Osteoblast (primary cell): ENCODE results near the gene LHB. TPM values are rescaled to one million over a fixed set of nuclear protein-coding genes. Genes with fewer than 3 reads are reported as not detected.

ENCODE experiments used
- DNase-seq: peaks from one replicate; pipeline ENCODE4 v3.0.0; 2011; ENCODE audit warnings: low spot score, mixed read lengths; ENCODE audit not compliant: insufficient read length; ENCODE audit errors: missing footprints
- H2AFZ ChIP-seq: 2 replicates; pipeline ENCODE4 v1.6.0; 2011; ENCODE audit warnings: mild to moderate bottlenecking, low read length
- H3K27ac ChIP-seq: 2 replicates; pipeline ENCODE4 v1.5.1; 2011; ENCODE audit warnings: mild to moderate bottlenecking, low read depth, low read length, moderate library complexity
- H3K27me3 ChIP-seq: 2 replicates; pipeline ENCODE4 v1.6.0; 2012; ENCODE audit warnings: mild to moderate bottlenecking, control low read depth, inconsistent platforms, low read length, moderate library complexity; ENCODE audit not compliant: insufficient read depth
- H3K36me3 ChIP-seq: 2 replicates; pipeline ENCODE4 v1.5.1; 2011; ENCODE audit warnings: mild to moderate bottlenecking, low read length, control low read depth, moderate library complexity; ENCODE audit not compliant: insufficient read depth
- H3K4me1 ChIP-seq: 2 replicates; pipeline ENCODE4 v1.5.1; 2011; ENCODE audit warnings: mild to moderate bottlenecking, low read length, control low read depth, moderate library complexity; ENCODE audit not compliant: insufficient read depth
- H3K4me2 ChIP-seq: 2 replicates; pipeline ENCODE4 v1.6.0; 2011; ENCODE audit warnings: mild to moderate bottlenecking, low read length; ENCODE audit not compliant: insufficient read depth
- H3K4me3 ChIP-seq: fragments of 200-600 bp; sonication (generic); 3 replicates; pipeline ENCODE4 v1.5.1; 2012; ENCODE audit warnings: mild to moderate bottlenecking, low read length, inconsistent platforms; ENCODE audit not compliant: insufficient read depth
- H3K79me2 ChIP-seq: 2 replicates; pipeline ENCODE4 v1.6.0; 2012; ENCODE audit warnings: mild to moderate bottlenecking, low read length, control low read depth, inconsistent platforms; ENCODE audit not compliant: insufficient read depth
- H3K9me3 ChIP-seq: 2 replicates; pipeline ENCODE4 v1.5.1; 2011; ENCODE audit warnings: low read depth, low read length, control low read depth
- H4K20me1 ChIP-seq: 2 replicates; pipeline ENCODE4 v1.6.0; 2012; ENCODE audit warnings: mild to moderate bottlenecking, low read length, control low read depth; ENCODE audit not compliant: insufficient read depth
- CTCF ChIP-seq: IDR thresholded peaks from 2 replicates; pipeline ENCODE4 v1.5.1; 2011; ENCODE audit warnings: mild to moderate bottlenecking, low read depth, low read length, moderate library complexity; ENCODE audit errors: extremely low read depth
- total RNA-seq: library from RNA; depleted of rRNA; stranded (reverse); fragments of >200 nt; gene quantifications from 2 replicates; pipeline ENCODE4 v1.2.3, GENCODE V29; 2012

The LHB gene
- total RNA-seq, 1 donor, result not detected

GRCh38 chr19:48989701-48990291 lies 27.1 kb downstream of the LHB start:
- no peak overlapping the region for H2AFZ ChIP-seq
- H3K79me2 ChIP-seq, result peaks cover 47% of the 10 kb centered on the region
- peaks cover 16% of the 10 kb centered on the region for H4K20me1 ChIP-seq
- no peak for TF ChIP-seq CTCF
- no peak overlapping the region for H3K4me2 ChIP-seq
- peaks cover 25% of the 10 kb centered on the region for H3K4me1 ChIP-seq
- no peaks in the 10 kb centered on the region for H3K27me3 ChIP-seq
- H3K36me3 ChIP-seq, result peaks cover 31% of the 10 kb centered on the region
- DNase-seq, result peak; percentile 51
- no peak overlapping the region for H3K27ac ChIP-seq
- no peaks in the 10 kb centered on the region for H3K9me3 ChIP-seq
- no peak overlapping the region for H3K4me3 ChIP-seq

GRCh38 chr19:48988860-48989259 lies 28.0 kb downstream of the LHB start:
- Histone ChIP-seq H3K27ac (no peak overlapping the region), H4K20me1 (peaks cover 15% of the 10 kb centered on the region), H2AFZ (no peak overlapping the region), H3K27me3 (no peaks in the 10 kb centered on the region), H3K79me2 (peaks cover 38% of the 10 kb centered on the region), H3K9me3 (no peaks in the 10 kb centered on the region), H3K36me3 (peaks cover 31% of the 10 kb centered on the region), H3K4me3 (no peak overlapping the region), H3K4me2 (no peak overlapping the region), H3K4me1 (peaks cover 16% of the 10 kb centered on the region)
- no peak for DNase-seq
- no peak for TF ChIP-seq CTCF

- Histone ChIP-seq H3K27me3 (no peaks in the 10 kb centered on the region), H3K9me3 (no peaks in the 10 kb centered on the region), H2AFZ (no peak overlapping the region), H3K4me2 (no peak overlapping the region), H3K4me3 (no peak overlapping the region), H4K20me1 (peaks cover 15% of the 10 kb centered on the region), H3K27ac (no peak overlapping the region), H3K36me3 (peaks cover 31% of the 10 kb centered on the region), H3K4me1 (peaks cover 16% of the 10 kb centered on the region), H3K79me2 (peaks cover 36% of the 10 kb centered on the region)
- no peak for TF ChIP-seq CTCF
- no peak for DNase-seq
Measured at GRCh38 chr19:48988286-48988685, 28.6 kb downstream of the LHB start.

GRCh38 chr19:48987323-48987722 lies 29.6 kb downstream of the LHB start:
- Histone ChIP-seq H3K4me1 (peaks cover 12% of the 10 kb centered on the region), H3K27ac (no peak overlapping the region), H3K36me3 (peaks cover 35% of the 10 kb centered on the region), H2AFZ (no peak overlapping the region), H3K79me2 (peaks cover 28% of the 10 kb centered on the region), H3K4me3 (no peak overlapping the region), H3K4me2 (no peak overlapping the region), H3K9me3 (no peaks in the 10 kb centered on the region), H4K20me1 (peaks cover 15% of the 10 kb centered on the region), H3K27me3 (no peaks in the 10 kb centered on the region)
- no peak for DNase-seq
- no peak for TF ChIP-seq CTCF
